GM18519 (cell line): ENCODE data around the gene BPNT1.
"Not testable (repeated sequence)": the region's sequence is repeated elsewhere in the genome, so short reads cannot be mapped to it uniquely, and the experiment has no call there.

Source experiments
- ATAC-seq: cut with Tn5 transposase; IDR thresholded peaks from one replicate; pipeline ENCODE4 v1.9.1; 2021; ENCODE audit warnings: mild to moderate bottlenecking, moderate library complexity; ENCODE audit not compliant: unreplicated experiment, low FRiP score

The BPNT1 gene

GRCh38 chr1:220084460-220084859 is 5.1 kb downstream of the BPNT1 start:
- no peak for ATAC-seq

- ATAC-seq: no peak
These were observed 11.7 kb downstream of the BPNT1 start for GRCh38 chr1:220077887-220078286.

- no peak for ATAC-seq
These were observed 12.5 kb downstream of the BPNT1 start for GRCh38 chr1:220076861-220077762.

- no peak for ATAC-seq
These were observed 22.1 kb downstream of the BPNT1 start for GRCh38 chr1:220067269-220068204.

- no peak for ATAC-seq
These were observed 27.0 kb downstream of the BPNT1 start for GRCh38 chr1:220062629-220063028.

GRCh38 chr1:220060876-220061275 is 28.7 kb downstream of the BPNT1 start:
- ATAC-seq: no peak

DNA sequence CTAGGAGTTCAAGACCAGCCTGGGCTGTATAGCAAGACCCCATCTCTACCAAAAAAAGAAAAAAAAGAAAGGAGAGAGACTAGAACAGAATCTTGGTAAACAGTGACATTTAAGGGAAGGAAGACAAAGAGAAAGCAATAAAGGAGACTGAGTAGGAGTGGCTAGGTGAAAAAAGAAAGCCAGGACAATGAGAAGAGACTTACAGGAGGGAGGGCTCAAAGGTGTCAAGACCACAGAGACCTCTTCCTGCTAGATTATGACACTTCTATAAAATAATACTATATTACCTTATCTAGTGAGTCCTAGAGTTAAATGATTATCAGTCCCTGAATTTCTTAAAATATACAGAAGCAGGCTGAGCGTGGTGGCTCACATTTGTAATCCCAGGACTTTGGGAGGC is 33.2 kb downstream of the BPNT1 start:
- no peak for ATAC-seq

DNA sequence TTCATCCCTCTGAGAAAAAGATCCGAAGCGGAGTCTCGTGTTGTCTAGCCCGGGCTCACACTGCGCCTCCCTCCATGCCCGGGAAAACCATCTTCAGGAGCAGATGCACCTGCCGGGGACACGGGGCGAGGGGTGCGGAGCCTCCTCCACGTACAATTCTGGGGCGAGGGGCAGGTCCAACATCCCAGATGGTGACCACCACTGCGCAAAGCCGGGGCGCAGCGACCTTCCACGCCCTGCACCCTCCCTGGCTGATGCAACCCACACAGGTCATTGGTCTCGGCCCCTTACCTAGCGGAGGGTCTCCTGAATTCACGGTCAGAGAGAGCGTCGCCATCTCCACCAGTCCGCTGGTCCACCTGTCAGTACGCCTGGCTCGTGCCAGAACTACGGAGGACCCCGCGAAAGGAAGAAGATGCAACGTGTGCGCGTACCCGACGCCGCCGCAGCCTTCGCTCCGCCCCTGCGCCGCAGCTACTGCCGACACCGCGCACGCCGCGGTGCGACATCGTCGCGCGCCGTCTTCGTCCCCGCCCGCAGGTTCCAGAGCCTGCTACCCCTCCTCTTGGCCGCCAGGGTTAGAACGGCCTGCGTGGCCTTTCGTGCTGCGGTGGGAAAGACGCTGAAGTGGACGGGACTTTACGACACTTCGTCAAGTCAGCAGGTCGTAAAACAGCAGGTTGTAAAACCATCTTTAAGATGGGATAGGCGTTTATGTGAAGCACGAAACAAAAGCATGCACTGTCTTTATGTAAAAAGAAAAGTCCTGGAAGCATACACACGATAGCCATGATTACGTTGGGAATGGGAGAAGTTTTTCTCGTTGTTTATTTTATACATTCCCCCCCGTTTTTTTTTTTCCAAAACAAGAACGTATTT is 43.3 kb downstream of the BPNT1 start, which contains the start of gene EPRS1:
Gene EPRS1, minus strand, starts transcription at position 454 of the 879 bp plus-strand sequence. Its CDS starts 117 bp downstream, at position 337.
- ATAC-seq: peak; percentile 99

DNA sequence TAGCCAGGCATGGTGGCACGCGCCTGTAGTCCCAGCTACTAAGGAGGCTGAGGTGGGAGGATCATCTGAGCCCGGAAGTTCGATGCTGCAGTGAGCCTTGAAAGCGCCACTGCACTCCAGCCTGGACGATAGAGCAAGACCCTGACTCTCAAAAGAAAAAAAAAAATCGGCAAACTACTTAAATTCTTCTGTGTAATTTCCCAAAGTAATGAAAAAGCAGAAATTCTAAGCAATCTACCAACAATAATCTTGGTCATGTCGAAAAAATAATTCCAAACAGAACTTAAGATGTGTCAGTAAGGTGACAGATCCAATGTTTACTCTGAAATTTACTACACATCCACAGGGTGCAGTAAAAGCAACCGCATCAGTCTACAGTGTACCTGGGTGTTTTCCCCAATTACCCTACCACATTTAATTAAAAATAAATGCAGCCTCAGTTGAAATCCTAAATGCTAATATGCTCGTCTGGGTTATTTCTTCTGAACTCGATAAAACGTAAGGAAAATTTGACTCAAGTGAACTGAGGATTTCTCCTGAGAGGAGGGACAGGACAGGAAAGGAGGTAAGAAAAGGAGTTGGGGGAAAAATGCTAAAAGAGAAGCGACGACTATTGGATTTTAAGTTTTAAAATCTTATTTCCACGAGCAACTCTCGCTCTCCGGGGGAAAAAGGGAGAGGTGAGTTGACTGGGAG is 44.1 kb downstream of the BPNT1 start:
- no peak for ATAC-seq

DNA sequence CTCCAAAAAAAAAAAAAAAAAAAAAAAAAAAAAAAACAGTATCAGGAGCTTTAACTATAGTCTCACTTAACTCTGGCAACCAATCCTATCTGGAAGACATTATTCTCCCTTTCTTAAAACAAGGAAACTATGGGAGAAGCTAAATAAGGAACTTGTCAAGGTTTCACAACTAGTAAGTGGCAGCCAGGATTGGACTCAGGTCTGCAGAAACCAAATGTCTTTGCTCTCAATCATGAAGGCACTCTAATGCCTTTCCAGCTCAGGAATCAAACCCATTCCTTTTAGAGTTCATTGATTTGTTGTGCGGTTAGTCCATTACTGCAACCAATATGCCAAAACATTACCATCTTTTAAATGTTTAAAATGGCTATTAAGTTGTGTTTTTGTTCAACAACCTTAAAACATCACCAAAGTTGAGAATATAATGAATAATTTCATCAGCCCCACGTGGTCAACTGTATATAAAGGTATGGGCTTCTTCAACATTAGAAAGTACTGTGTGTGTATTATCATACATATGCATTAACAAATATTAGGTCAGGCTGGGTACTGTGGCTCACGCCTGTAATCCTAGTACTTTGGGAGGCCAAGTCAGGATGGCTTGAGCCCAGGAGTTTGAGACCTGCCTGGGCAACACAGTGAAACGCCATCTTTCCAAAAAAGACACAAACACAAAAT is 44.8 kb downstream of the BPNT1 start:
- ATAC-seq: no peak

DNA sequence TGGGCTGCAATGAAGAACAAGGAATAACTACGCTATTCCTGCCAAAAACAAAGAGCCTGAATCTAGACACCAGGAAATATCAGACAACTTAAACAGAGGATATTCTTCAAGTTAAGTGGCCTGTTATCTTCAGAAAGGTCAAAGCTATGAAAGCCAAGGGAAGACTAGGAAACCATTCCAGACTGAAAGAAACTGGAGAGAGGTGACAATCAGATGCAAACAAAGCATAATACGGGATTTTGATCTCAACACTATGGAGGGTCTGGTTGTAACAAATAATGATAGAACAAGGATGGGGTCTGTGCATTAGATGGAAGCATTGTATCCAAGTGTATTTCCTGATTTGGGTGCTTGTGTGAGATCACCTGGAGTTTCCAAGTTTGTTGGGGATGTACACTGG is 45.9 kb downstream of the BPNT1 start:
- no peak for ATAC-seq

DNA sequence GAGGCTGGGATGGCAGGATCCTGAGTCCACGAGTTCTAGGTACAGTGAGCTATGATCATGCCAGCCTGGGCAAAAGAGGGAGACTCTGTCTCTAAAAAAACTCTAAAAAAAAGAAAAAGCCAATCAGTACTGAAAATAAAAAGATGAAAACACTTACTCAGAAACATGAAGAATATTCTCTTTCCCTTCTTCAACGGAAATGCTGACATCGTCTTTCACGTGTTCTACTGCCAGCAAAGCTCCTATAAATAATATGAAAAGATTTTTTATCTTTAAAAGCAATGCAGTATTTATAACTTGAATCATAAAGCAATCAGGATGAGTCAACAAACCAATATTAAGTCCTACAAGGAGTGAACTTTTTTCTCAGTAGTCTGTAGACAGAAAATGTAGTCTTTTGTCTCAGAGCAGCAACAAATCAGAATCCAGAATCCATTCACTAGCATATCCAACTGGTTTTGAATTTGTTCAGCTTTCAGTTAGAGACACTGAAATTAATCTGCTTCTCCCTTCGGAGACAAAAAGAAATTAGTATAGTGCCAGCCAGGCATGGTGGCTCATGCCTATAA is 49.5 kb downstream of the BPNT1 start:
- ATAC-seq: no peak

GRCh38 chr1:220038640-220039039 is 50.9 kb downstream of the BPNT1 start:
- ATAC-seq: no peak

GRCh38 chr1:220037810-220038209 is 51.8 kb downstream of the BPNT1 start:
- not testable (repeated sequence) for ATAC-seq

- no peak for ATAC-seq
These were observed 56.7 kb downstream of the BPNT1 start for GRCh38 chr1:220032911-220033310.

GRCh38 chr1:220031287-220031686 is 58.3 kb downstream of the BPNT1 start:
- ATAC-seq: no peak

DNA sequence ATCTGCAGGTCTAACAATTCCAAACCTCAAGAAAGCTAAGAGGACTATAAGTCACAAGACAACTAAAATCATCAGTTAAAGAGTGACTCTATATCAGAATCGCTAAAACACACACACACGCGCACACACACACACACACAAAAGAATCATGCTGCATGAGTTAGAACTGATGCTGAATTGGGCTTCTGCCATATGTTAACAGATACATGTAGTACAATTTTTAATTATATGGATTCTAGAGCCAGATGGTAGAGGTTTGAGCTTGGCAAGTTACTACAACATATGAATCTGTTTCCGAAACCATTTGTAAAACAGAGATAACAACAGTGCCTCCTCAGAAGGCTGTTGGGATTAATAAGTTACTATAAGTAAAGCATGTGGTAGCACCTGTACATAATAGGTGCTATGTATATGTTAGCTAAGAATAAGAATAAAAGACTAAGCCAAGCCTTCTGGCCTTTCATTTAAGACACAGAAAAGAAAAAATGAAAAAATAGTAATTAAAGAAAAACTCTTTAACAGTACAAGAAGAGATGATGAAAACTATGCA is 61.2 kb downstream of the BPNT1 start:
- no peak for ATAC-seq

DNA sequence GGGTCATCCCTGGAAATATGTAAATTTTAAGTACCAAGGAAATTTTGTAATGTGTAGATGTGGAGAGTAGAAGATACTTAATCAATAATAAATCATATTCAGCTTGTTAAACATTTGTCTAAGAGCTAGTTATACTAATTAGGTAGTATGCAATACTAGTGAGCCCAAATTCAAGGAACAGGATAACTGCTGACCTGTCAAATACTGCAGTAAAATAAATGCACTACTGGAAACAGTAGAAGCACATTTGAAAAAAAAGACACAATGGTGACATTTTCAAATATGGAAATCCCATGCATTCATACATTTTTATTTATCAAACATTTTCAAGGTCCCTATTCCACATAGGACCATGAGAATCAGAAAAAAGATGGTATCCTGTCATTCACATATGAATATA is 70.5 kb downstream of the BPNT1 start:
- no peak for ATAC-seq
